GM13977 (cell line): ENCODE data around the gene RAPH1.
"Not testable (repeated sequence)": the region's sequence is repeated elsewhere in the genome, so short reads cannot be mapped to it uniquely, and the experiment has no call there.

ENCODE experiments used
- DNase-seq: peaks from one replicate; pipeline ENCODE4 v3.0.0; 2012; ENCODE audit warnings: low spot score
- CTCF ChIP-seq: IDR thresholded peaks from 2 replicates; pipeline ENCODE4 v1.5.1; 2012; ENCODE audit warnings: mild to moderate bottlenecking, control low read depth; ENCODE audit not compliant: insufficient read depth; ENCODE audit errors: extremely low read depth, missing control alignments
- in situ Hi-C: fragments of 300-500 bp; cut with MboI; formaldehyde crosslinking; loops from one replicate; pipeline ENCODE4 v1.12.0; 2022; ENCODE audit warnings: low sequenced_read_pairs, low pct_unique_long_range_greater_than_20kb, mixed read lengths, inconsistent platforms; ENCODE audit not compliant: unreplicated experiment

Gene RAPH1

DNA sequence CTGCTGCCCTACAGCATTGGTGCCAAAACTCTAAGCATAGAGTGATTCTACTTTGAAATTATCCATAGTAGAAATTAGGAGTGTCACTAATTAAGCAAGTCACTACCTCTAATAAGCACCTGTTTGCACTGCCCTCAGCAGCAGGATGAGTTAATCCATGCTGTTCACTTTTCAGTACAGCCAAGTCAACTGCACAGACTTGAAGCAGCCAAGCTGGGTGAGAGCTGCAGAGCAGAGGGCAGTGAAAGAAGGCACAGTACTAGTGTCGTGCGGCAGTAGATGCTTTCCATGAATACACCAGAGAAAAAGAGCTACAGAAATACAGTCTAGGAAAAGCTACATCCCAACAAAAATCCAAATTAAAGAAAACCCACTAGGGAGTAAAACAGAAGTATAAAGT is 98.6 kb downstream of the RAPH1 start:
- in situ Hi-C loops = no loop called here
- no peak for DNase-seq
- no peak for TF ChIP-seq CTCF

DNA sequence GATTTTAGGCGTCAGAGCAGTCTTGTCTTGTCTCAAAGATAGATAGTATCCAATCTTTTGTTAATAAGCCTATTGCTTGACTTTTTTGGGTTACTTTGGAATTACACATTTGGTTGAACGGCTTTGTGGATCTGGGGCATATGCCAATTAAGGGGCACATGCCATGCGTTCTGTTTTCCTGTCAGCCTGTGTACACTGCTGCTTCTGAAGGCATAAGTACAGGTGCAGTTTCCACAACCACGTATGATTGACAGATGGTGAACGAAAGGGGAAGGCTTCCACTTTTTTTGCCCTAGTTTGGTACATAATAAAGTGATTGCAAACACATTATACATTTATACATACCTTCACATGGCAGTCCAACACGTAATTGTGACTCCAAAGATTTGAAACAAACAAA is 102.3 kb downstream of the RAPH1 start:
- TF ChIP-seq CTCF = no peak
- DNase-seq = no peak
- in situ Hi-C loops = no loop called here

- no peak for TF ChIP-seq CTCF
- DNase-seq = no peak
- in situ Hi-C loops = no loop called here
Observed at GRCh38 chr2:203431391-203432185, 103.5 kb downstream of the RAPH1 start.

- DNase-seq, in situ Hi-C loops: not testable (repeated sequence)
Observed at GRCh38 chr2:203429643-203430042, 105.5 kb downstream of the RAPH1 start.

GRCh38 chr2:203427061-203427460 is 108.0 kb downstream of the RAPH1 start:
- no peak for TF ChIP-seq CTCF
- in situ Hi-C loops = no loop called here
- DNase-seq = no peak

DNA sequence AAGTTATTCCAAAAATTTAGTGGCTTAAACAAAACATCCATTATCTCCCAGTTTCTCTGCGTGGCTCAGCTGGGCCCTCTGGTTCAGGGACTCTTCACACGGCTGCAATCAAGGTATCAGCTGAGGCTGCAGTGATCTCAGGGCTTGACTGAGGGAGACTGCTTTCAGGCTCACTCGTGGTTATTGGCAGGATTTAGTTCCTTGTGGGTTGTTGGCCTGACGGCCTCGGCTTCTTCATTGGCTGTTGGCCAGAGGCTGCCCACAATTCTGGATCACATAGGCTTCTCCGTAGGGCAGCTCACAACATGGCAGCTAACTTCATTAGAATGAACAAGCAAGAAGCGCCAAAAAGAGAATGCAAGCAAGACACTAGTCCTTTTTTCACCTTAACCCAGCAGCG is 116.8 kb downstream of the RAPH1 start:
- in situ Hi-C loops = no loop called here
- TF ChIP-seq CTCF = no peak
- no peak for DNase-seq

DNA sequence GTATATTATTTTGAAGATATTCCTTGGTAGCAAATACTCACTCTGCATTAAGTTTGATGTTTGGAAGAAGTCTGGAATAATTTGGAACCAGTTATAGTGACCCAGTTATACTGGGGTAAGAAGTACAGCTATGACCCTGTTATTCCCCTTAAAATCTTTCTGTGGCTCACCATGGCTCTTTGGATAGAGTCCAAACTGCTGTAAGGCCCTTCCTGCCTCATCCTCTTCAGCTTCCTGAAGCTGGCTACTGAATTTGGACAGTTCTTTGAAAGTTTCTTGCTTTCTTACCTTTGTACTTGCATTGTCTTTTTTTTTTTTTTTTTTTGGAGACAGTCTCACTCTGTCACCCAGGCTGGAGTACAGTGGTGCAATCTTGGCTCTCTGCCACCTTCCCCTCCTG is 121.3 kb downstream of the RAPH1 start:
- no peak for TF ChIP-seq CTCF
- no peak for DNase-seq
- in situ Hi-C loops = no loop called here
